Kidney (tissue), 14 donors: Measurements from ENCODE around the gene TKTL1. TPM values are rescaled to one million over a fixed set of nuclear protein-coding genes. Genes with fewer than 3 reads are reported as not detected.

Experiments
- DNase-seq, 5 donors: peaks; one replicate each; pipeline ENCODE4 v3.0.0-alpha.2; 2013 to 2020
- FAIRE-seq: peaks from 2 replicates; lab custom pipeline; 2012; peaks lifted over from hg19 to GRCh38; lab: Jason Lieb, UNC
- H3K27ac ChIP-seq, 2 donors: one replicate each; pipeline ENCODE4 v1.7.0; 2013; ENCODE audit warnings: low read depth in 2 of 2, low read length in 2 of 2, inconsistent platforms in 1 of 2
- H3K27me3 ChIP-seq: one replicate; pipeline ENCODE4 v1.7.1; 2013; ENCODE audit warnings: low read length, inconsistent platforms; ENCODE audit not compliant: control insufficient read depth, insufficient read depth
- H3K36me3 ChIP-seq, 3 donors: one replicate each; pipeline versions ENCODE4 v1.7.0 to v1.7.1; 2013; ENCODE audit warnings: low read length in 3 of 3, control low read depth in 1 of 3, inconsistent platforms in 1 of 3; ENCODE audit not compliant: insufficient read depth in 3 of 3, control insufficient read depth in 2 of 3
- H3K4me1 ChIP-seq, 3 donors: one replicate each; pipeline versions ENCODE4 v1.7.0 to v1.7.1; 2013; ENCODE audit warnings: low read length in 3 of 3, inconsistent platforms in 1 of 3, low read depth in 1 of 3; ENCODE audit not compliant: control insufficient read depth in 2 of 3, insufficient read depth in 2 of 3
- H3K4me3 ChIP-seq, 3 donors: one replicate each; pipeline versions ENCODE4 v1.7.0 to v1.8.1; 2013; ENCODE audit warnings: low read length in 3 of 3, control low read depth in 1 of 3, inconsistent platforms in 1 of 3
- H3K9ac ChIP-seq, 3 donors: one replicate each; pipeline versions ENCODE4 v1.7.0 to v1.7.1; 2013; ENCODE audit warnings: low read length in 3 of 3, control low read depth in 1 of 3, inconsistent platforms in 1 of 3
- H3K9me3 ChIP-seq, 3 donors: one replicate each; pipeline versions ENCODE4 v1.7.0 to v1.7.1; 2013; ENCODE audit warnings: low read length in 3 of 3, control low read depth in 1 of 3, inconsistent platforms in 1 of 3; ENCODE audit not compliant: control insufficient read depth in 2 of 3, insufficient read depth in 1 of 3
- intact Hi-C: fragments of 100-400 bp; cut with DNase I; formaldehyde crosslinking; loops from one replicate; pipeline ENCODE4 v1.11.1; 2022
- polyA plus RNA-seq: library from polyadenylated mRNA; stranded (reverse); fragments of 350-450 nt; fragmentation: Illumina TruSeq; extraction: RNeasy Lipid Tissue Mini Kit (QIAGEN cat#74804); gene quantifications from one replicate; pipeline ENCODE4 v1.2.3, GENCODE V29; 2014; ENCODE audit warnings: low read depth, low replicate concordance; ENCODE audit not compliant: insufficient read depth
- total RNA-seq: library from RNA; stranded (reverse); fragmentation: NEBNext Ultra II Directional; extraction: Animal tissue kit (Norgen Biotek cat#: 25700); gene quantifications from one replicate; pipeline ENCODE4 v1.2.1, GENCODE V29; 2021
- TF ChIP-seq, protein P1 (sequence below): IDR thresholded peaks from 3 replicates; pipeline ENCODE4 v1.5.1; 2012; ENCODE audit warnings: mild to moderate bottlenecking, moderate library complexity, borderline replicate concordance; ENCODE audit not compliant: insufficient read depth; ENCODE audit errors: extremely low read depth
- donor health status: control.
- donor health status: control.
- donor health status: control.
- donor health status: control.
- donor health status: control.
- donor health status: DM: yes; HTN: yes; CAD: no.
- donor health status: Normal renal cell carcinoma (clear cell type).

Gene TKTL1
- total and polyA plus RNA-seq, 2 donors from 2014 or later, result 0.30 to 0.38 TPM

DNA sequence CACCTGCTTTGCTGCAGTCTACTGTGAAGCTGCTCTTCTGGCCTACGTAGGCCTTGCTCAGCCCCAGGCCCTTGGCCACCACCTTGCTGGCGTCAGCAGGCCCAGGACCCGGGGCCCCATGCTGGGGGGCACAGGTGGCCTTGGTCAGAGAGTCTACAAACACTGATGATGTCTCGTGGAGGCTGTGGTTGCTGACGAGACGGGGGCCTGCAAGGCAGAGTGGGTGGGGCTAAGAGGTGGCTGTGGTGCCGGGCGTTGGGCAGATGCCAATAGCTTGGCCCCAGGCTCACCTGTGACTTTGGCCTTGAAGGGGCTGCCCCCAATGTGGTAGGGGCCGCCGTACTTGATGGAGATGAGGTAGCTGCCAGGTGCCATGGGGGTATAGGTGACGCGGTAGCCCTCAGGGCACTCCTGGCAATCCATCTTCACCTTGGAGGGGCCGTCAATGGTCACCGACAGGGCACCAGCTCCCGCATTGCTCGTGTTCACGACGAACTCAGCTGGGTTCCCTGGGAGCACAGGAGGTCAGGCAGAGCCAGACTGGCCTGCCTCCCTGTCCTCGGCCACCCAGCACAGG lies 53.9 kb downstream of the TKTL1 start:
- H3K27me3 ChIP-seq, result no peaks in the 10 kb centered on the region
- H3K36me3 ChIP-seq, result peaks cover 0 to 20% (median 5%) of the 10 kb centered on the region in 3 donors
- no peak overlapping the region for H3K4me3 ChIP-seq
- H3K9ac ChIP-seq, result no peak overlapping the region
- peak in 1 of 5 donors; percentile 76 for DNase-seq
- no peaks in the 10 kb centered on the region for H3K4me1 ChIP-seq
- no peak for FAIRE-seq
- TF ChIP-seq, protein P1, sequence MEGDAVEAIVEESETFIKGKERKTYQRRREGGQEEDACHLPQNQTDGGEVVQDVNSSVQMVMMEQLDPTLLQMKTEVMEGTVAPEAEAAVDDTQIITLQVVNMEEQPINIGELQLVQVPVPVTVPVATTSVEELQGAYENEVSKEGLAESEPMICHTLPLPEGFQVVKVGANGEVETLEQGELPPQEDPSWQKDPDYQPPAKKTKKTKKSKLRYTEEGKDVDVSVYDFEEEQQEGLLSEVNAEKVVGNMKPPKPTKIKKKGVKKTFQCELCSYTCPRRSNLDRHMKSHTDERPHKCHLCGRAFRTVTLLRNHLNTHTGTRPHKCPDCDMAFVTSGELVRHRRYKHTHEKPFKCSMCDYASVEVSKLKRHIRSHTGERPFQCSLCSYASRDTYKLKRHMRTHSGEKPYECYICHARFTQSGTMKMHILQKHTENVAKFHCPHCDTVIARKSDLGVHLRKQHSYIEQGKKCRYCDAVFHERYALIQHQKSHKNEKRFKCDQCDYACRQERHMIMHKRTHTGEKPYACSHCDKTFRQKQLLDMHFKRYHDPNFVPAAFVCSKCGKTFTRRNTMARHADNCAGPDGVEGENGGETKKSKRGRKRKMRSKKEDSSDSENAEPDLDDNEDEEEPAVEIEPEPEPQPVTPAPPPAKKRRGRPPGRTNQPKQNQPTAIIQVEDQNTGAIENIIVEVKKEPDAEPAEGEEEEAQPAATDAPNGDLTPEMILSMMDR, result no peak
- intact Hi-C loops, result no loop called here
- no peaks in the 10 kb centered on the region for H3K9me3 ChIP-seq
- H3K27ac ChIP-seq, result no peak overlapping the region

DNA sequence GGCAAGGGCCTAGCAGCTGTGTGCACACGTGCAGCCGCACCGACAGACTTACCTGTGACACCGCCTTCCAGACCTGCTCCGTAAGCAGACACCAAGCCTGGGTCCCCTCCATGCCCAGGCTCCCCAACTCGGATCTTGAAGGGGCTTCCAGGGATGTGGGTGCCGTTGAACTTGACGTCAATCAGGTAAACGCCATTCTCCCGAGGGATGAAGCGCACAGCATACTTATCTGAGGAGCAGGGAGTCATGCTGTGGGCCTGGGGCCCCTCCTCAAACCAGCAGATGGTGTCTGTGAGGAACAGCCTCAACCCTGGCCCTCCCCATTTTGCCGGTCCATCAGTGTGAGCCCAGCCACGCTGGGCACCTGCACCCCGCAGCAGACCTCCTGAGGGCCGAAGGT lies 54.4 kb downstream of the TKTL1 start:
- H3K27me3 ChIP-seq, result no peaks in the 10 kb centered on the region
- TF ChIP-seq, protein P1, result no peak
- no peaks in the 10 kb centered on the region for H3K9me3 ChIP-seq
- no peak overlapping the region for H3K9ac ChIP-seq
- DNase-seq, result no peak
- intact Hi-C loops, result no loop called here
- H3K27ac ChIP-seq, result no peak overlapping the region
- no peaks in the 10 kb centered on the region for H3K4me1 ChIP-seq
- no peak for FAIRE-seq
- H3K4me3 ChIP-seq, result no peak overlapping the region
- H3K36me3 ChIP-seq, result peaks cover 0 to 20% (median 5%) of the 10 kb centered on the region in 3 donors

DNA sequence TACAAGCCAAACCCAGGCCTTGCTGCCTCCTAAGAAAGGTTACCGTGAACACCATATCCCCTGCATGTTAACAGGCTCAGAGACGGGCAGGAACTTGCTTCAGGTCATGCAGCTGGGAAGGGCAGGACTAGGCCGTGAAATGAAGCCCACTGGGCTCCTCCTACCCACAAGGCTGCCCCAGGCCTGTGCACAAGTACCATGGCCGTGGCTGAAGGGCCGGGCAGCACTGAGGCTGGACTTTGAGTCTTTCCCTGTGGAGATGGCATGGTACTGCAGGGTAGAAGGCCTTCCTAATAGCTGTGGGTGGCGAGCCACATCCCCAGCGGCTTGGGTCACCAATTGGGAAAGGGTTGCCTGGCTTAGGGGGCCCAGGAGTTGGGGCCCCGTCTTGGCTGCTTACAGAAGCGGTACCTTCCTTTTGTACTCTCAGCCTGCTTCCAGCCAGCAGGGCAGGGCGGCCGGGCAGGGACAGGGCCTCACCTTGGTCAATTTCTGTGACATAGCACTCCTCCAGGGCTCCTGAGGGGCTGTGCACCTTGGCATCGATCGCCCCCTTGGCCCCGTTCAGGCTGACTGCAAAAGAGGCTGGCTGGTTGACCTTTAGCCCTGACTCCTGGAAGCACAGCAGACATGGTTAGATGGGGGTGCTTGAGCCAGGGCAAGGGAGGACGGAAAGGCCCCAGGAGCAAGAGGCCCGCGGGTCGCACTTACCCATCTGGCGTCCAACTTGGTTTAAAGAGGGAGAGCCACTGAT lies 55.0 kb downstream of the TKTL1 start:
- Histone ChIP-seq H3K4me3 (no peak overlapping the region), H3K27ac (no peak overlapping the region), H3K9me3 (no peaks in the 10 kb centered on the region), H3K36me3 (peaks cover 0 to 20% (median 5%) of the 10 kb centered on the region in 3 donors), H3K9ac (no peak overlapping the region), H3K4me1 (no peaks in the 10 kb centered on the region), H3K27me3 (no peaks in the 10 kb centered on the region)
- TF ChIP-seq, protein P1, result no peak
- FAIRE-seq, result no peak
- intact Hi-C loops, result no loop called here
- peak in 1 of 5 donors; percentile 78 for DNase-seq
